GM21390 (cell line): ENCODE measurements around the gene IL1B.
A peak's percentile ranks its signal among the peaks of the same experiment; 100 is the strongest.

Source experiments
- ATAC-seq: cut with Tn5 transposase; IDR thresholded peaks from one replicate; pipeline ENCODE4 v1.9.1; 2021; ENCODE audit not compliant: unreplicated experiment

Gene IL1B

DNA sequence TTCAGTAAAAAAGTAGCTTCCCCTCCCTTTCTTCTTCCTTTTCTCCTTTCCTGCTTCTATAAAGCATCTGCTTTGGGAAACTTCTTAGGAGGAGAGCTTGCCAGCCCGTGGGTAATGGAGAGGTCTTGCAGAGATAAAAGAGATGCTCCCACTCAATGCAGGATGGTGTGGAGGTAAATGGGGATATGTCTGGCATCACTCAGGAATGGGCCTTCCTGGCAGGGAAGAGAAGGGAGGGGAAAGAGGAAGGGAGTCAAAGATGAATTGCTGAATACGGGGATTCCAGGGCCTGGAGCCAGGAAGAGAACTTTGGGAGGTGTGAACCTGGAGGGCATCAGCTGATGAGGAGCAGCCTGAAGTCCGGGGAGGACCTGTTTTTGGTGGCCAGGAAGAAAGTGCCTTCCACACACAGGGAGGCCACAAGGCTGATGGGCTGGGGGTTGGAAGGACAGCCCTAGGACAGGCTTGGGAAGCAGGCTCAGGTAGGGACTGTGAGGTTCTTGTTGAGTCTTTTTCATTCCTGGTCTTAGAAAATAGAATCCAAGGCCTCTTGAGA is 25.2 kb downstream of the IL1B start:
- ATAC-seq = no peak

DNA sequence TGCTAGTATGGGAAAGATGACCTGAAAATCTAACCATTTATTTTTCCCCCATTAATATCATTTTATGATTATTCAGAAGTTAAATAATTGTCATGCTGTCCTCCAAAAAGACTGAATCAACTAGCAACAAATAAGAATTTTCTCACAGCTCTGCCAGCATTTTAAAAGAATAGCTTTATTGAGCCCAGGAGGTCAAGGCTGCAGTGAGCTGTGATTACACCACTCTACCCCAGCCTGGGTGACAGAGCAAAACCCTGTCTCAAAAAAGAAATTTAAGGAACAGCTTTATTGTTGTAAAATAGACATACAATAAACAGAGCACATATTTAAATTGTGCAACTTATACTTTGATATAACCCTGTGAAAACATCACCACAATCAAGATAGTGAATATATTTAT is 27.5 kb downstream of the IL1B start:
- no peak for ATAC-seq

DNA sequence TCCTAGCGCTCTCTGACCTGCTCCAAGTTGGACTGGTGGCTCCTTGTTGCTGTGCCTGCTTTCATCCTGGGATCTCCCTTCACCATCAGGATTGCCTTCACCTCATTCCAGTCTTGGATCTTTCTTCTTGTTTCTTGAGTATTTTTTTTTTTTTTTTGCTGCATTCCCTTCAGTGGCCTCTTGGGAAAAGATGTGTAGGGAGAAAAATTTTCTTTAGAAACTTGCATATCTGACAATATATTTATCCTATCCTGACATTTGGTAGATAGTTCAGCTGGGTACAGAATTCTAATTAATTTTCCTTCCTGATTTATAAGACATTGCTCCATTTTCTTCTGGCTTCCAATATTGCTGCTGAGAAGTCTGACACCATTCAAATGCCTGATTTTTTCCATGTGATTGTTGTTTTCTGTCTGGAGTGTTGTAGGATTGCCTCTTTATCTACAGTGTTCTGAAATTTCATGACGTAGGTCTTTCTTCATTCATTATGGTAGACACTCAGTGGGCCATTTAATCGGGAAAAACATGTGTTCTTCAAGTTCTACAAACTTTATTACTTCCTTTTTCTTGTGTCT is 29.3 kb downstream of the IL1B start:
- ATAC-seq = no peak

DNA sequence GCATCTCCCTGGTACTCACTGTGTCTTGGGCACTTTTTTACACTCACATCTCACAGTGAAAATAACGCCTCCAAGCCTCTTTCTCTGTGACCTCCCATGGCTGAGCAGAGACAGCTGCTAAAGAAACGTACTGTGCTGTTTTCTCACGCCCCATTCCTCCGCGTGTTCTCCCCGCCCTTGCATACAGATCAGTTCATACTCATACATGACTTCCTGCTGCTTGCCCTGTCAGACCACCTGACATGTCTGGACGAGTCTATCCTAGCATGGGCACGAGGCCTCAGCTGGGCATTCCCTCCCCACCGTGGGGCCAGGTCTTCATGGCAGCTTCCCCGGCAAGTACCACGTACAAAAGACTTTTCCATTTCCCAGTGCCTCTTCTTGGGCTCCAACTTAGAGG is 31.0 kb downstream of the IL1B start:
- no peak for ATAC-seq

DNA sequence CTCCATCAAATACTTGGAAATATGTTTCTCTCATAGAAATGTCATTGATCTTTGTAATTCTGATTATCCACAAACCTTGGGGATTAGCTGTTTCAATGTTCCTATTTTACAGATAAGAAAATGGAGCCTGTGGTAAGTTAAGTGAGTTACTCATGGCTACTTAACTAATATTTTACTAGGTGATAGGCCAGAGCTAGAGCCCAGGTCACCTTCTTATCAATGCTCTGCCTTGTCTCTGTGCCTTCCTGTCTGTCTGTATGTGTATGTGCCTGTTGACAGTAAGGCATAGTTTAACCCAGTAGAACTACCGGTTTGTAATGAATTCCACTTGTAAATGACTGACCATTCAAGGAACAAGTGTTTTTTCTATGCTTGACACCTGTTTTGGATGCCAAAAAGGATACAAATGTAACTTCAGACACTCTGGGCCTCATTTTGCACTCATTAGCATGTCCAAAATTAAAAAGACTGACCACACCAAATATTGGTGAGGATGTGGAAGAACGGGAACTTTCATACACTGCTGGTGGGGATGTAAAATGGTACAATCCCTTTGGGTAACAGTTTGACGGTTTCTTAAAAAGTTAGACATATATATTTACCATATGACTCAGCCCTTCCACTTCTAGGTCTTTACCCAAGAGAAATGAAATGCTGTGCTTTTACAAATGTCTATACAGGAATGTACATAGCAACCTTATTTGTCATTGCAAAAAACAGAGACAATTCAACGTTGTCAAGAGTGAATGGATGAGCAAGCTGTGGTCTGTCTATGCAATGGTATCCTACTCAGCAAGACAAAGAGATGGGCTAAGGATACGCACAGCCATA is 32.7 kb downstream of the IL1B start:
- ATAC-seq = no peak

DNA sequence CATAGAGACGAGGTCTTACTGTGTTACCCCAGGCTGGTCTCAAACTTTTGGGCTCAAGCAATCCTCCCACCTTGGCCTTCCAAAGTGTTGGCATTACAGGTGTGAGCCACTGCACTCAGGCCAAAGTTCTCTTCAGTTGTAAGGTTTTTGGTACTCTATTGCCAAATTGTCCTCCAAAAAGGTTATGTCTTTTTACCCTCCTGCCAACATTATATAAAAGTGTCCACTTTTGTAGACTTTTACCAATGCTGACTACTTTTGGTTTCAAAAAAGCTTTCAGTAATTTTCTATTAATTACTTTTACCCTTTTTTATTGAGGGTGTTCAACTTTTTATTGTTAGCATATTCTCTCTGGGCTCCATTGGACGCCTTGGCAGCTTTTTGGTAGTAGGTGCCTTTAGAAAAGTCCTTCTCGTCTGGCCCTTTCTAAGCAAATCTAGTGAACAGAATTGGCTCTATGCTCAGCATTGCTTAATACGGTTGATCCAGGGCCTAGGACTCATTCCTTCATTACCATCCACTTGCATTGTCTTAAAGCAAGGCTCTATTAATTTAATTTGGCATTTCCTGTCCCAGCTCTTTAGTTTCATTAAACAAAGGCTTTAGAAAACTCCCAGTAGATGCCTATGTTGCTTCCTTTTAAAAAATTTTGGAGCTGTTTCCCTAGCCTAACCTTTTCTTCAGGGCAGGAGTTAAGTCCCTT is 35.5 kb downstream of the IL1B start:
- no peak for ATAC-seq

DNA sequence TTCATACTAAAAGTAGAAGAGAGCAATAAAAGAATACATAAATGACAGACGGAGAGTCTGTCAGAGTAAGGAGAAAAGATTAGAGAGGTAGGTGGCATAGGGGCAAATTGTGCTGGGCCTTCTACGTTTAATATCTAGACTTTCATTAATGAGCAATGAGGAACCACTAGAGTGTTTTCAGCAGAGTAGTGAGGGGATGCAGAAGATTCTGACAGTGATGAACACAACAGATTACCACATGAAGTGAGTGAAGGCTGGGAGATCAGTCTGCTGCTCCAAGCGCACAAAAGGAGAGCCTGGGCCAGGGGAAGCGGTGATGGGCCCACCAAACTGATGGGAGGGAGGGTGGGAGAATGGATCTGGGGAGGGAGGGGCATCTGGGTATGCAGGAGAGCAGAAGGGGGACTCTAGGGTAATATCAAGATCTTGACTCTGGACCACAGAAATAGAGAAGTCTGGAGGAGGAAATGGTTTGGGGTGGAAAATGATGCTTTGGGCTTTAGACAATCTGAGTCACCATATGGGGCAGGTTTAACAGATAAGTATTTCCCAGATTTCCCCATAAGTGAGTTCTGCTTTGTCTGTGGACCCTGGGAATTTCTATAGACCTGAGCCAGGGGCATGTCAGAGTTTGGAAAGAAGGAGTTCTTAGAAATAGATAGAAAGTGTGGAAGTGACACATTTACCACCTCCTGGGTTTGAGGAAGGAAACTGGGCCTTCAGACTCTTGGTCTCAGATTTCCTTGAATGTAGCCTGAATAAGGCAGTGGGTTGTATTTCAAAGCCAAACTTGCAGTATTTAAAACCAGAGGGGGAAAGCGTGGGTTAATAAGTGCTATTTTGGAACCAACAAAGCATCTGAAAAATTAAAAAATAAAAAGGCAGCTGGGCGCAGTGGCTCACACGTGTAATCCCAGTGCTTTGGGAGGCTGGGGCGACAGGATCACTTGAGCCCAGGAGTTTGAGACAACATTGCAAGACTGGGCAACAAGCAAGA is 37.3 kb downstream of the IL1B start:
- ATAC-seq = no peak

DNA sequence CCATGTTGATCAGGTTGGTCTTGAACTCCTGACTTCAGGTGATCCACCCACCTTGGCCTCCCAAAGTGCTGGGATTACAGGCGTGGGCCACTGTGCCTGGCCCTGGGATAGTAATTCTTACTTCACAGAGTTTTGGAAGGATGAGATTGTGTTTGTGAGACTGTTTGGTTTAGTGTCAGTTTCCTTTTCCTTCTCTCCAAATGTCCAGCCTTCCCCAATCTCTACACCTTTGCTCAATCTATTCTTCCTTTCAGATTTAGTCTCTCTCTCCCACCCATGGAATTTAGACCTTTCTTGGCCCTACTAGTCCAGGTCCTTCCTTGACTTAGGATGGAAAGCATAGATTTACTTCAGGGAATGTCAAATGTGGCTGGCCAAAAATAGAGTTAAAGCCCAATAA is 40.1 kb downstream of the IL1B start:
- ATAC-seq = no peak

DNA sequence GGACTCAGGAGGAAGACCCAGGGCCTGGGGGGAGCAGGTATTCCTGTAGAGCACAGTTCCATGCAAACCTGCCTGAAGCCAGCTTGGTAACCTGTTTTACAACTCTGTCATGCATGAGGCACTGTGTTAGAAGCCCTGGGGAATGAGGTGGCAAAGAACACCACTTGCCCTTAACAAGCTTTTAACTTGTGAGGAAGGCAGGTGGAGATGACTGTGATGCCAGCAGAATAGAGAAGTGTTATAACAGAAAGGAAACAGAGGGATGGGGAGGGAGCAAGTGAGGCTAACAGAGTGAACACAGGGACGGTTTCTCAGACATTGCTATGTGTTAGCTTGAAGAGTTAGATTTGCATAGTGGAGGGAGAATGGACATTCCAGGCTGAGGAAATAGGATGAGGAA is 40.8 kb downstream of the IL1B start:
- ATAC-seq = no peak

DNA sequence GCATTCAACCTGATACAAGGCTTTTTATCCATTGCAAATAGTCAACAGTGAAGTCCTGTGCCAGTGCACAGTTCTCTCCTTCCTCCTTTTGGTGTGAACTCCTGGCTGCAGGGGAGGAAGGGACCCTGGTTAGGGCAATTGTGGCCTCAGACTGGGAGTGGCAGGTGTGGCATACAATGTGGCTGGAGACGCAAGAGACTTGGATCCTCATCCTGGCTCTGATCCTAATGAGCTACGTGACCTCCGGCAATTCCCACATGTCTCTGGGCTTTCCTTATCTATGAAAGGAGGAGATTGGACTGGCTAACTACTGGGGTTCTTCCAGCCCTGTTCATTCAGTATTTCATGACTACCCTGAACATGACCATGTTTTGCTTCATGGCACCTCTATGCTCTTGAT is 41.7 kb downstream of the IL1B start:
- ATAC-seq = no peak

DNA sequence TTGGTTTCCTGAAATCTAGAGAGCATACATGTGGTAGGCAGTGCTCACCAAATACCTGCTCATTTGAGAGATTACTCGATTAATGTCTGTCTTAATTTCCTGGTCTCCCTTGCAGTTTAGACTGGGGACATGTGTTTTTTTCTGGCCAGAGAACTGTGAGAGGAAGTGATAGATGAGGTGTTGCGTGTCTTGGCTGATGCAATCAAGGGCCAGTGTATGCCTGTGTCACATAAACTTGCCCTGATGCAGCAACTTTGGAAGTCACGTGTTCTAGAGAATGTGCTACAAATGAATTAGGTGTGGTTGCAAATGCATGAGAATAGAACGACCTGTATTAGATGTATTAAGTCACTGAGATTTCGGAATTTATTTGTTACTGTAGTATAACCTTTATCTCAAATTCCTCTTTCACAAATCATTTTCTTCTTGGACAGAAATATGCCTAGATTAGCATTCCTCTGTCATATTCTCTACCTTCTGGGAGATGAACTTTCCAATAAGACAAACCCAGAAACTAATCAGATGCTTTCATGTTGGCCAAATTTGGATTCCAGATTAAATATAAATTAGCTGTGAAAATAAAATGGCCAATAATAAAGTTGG is 42.3 kb downstream of the IL1B start:
- peak; percentile 76 for ATAC-seq

DNA sequence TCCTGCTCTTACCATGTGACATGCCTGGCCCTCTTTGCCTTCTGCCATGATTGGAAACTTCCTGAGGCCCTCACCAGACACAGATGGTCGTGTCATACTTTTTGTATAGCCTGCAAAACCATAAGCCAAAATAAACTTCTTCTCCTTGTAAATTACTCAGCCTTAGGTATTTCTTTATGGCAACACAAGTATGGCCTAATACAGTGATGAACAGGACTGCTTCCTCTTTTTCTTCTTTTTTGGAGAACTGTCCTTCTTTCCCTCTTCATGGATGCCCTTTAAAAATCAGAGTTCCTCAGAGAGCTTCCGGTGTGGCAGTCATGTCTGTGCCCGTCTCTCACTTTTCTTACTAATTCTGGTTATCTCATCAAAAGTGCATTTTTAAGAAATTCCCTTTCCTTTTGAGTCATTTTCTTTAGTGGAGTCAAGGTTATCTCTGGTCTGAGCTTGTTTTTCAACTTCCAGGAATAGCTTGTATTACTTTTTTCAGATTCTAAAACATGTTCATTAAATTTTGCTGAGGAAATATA is 43.1 kb downstream of the IL1B start:
- ATAC-seq = no peak

DNA sequence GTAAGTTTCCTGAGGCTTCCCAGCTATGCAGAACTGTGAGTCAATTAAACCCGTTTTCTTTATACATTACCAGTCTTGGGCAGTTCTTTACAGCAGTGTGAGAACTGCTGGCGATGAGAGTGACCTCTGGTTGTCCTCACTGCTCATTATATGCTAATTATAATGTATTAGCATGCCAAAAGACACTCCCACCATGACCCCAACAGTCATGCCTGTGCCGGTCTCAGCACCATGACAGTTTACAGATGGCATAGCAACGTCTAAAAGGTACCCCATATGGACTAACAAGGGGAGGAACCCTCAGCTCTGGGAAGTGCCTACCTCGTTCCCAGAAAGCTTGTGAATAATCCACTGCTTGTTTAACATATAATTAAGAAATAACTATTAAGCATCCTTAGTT is 44.2 kb downstream of the IL1B start:
- ATAC-seq = no peak

DNA sequence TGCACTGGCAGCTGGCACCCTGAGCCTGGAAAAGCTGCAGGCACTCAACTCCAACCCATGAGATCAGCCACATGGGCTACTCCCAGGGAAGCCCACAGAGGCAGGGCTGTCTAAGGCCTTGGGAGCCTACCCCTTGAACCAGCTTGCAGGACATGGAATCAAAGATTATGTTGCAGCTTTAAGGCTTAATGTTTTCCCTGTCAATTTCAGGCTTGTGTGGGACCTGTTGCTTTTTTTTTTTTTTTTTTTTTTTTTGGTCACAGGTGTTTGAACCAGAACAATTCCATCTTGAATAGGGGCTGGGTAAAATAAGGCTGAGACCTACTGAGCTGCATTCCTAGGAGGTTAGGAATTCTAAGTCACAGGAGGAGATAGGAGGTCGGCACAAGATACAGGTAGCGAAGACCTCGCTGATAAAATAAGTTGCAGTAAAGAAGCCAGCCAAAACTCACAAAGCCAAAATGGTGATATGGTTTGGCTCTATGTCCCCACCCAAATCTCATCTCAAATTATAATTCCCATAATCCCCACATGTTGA is 44.8 kb downstream of the IL1B start:
- ATAC-seq = no peak

DNA sequence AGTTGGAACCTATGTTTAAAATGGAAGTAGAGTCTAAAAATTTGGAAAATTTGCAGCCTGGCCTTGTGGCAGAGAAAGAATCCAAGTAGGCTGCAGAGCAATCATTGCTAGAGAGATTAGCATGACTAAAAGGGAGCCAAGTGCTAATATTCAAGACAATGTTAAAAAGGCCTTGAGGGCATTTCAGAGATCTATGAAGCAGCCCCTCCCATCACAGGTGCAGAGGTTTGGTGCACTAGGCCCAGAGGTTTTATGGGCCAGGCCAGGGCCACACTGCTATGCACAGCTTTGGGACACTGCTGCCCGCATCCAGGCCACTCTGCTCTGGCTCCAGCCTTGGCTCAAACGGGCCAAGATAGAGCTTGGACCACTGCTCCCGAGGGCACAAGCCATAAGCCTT is 45.6 kb downstream of the IL1B start:
- no peak for ATAC-seq

DNA sequence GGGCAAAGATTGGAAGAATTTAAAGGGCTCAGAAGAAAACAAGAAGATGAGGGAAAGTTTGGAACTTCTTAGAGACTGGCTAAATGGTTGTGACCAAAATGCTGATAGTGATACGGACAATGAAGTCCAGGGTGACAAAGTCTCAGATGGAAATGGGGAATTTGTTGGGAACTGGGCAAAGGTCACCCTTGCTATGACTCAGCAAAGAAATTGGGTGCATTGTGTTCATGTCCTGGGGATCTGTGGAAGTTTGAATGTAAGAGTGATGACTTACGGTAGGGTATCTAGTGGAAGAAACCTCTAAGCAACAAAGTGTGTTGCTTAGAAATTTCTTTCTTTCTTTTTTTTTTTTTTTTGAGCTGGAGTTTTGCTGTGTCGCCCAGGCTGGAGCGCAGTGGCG is 46.3 kb downstream of the IL1B start:
- no peak for ATAC-seq

DNA sequence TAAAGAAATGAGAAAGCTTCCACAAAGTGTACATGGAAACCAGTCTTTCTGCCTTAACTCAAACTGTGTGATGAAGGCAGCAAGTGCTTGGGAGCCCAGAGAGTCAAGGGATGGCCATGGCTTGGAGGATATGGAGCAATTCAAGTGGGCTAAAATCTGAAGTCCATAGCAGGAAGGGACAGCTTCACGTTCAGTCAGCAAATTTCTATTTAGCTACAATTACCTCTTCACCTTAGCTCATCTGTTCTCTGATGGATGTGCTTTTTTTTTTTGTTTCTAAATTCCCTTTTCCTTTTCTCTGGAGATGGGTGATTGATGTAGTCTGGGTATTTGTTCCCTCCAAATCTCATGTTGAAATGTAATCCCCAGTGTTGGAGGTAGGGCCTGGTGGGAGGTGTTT is 47.4 kb downstream of the IL1B start:
- no peak for ATAC-seq

DNA sequence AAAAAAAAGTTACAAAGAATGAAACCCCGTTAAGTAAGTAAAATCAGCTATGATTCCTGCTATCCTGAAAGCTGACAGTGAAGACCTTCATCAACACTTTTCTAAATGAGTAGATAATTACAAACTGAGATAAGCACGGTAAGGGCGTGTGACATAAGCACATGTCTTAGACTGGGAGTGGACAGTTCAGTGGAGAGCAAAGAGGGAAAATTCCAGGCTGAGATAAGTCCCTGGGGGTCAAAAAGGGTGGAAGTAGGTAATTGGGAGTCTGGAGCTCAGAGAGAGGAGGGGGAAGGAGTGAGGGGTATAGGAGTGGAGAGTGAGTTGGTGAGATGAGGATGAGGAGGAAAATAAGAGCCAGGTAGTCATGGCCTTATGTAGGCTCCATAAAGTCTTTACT is 47.9 kb downstream of the IL1B start:
- ATAC-seq = no peak

DNA sequence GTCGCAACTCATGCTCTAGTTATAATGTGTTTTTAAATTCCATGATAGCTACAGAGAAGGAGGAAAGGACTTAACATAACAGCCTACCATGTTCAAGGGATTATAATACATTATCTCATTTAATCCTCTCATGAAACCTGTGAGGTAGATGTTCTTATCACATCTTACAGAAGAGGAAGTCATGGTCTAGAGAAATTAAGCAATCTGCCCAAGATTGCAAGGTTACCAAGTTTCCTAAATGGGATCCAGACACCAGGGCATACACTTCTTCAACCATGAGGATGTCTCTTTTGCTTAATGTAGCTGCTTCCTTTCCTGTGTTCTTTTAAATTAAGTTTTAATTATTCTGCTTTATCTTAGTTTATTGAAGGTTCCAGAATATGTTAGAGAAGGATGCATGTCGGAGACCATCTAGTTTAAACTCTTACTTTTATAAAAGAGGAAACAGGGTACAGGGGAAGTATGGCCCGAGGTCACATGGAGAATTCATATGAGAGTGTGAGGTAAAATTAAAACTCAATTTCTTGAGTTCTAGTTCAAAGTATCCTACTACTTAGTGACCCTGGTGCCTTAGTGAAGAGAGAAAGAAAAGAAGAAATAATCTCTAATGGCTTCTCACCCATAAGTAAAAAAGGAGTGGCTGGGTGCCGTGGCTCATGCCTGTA is 48.7 kb downstream of the IL1B start:
- no peak for ATAC-seq
